CD14-positive monocyte (primary cell): ENCODE results near the gene COL26A1. TPM values are rescaled to one million over a fixed set of nuclear protein-coding genes. Genes with fewer than 3 reads are reported as not detected.

Experiments
- DNase-seq, 3 donors: peaks; one replicate each; pipeline ENCODE4 v3.0.0-alpha.2; 2011 to 2022
- H2AFZ ChIP-seq: 2 replicates; pipeline ENCODE4 v1.6.0; 2012; ENCODE audit warnings: mild to moderate bottlenecking, low read depth, low read length, inconsistent platforms; ENCODE audit not compliant: insufficient read depth, poor library complexity, severe bottlenecking
- H3K27ac ChIP-seq, 2 donors: 1 replicate in 1 of 2; 2 replicates in 1 of 2; pipeline ENCODE4 v1.5.1; 2012 to 2013; ENCODE audit warnings: low read length in 2 of 2, control low read depth in 1 of 2, inconsistent platforms in 1 of 2, low read depth in 1 of 2, mild to moderate bottlenecking in 1 of 2
- H3K27me3 ChIP-seq, 2 donors: one replicate each; pipeline versions ENCODE4 v1.6.0 to v1.6.1; 2011 to 2013; ENCODE audit warnings: low read length in 2 of 2; ENCODE audit not compliant: control insufficient read depth in 2 of 2, insufficient read depth in 2 of 2
- H3K36me3 ChIP-seq, 2 donors: replicated peaks in 1 of 2; 1 replicate in 1 of 2; 2 replicates in 1 of 2; pipeline versions ENCODE4 v1.5.1 to v1.6.1; 2012 to 2013; ENCODE audit warnings: low read length in 2 of 2, control low read depth in 1 of 2, inconsistent platforms in 1 of 2, mild to moderate bottlenecking in 1 of 2; ENCODE audit not compliant: insufficient read depth in 2 of 2, control insufficient read depth in 1 of 2
- H3K4me1 ChIP-seq, 2 donors: 1 replicate in 1 of 2; 2 replicates in 1 of 2; pipeline versions ENCODE4 v1.5.1 to v1.6.1; 2012 to 2013; ENCODE audit warnings: low read length in 2 of 2, control low read depth in 1 of 2, inconsistent platforms in 1 of 2, mild to moderate bottlenecking in 1 of 2, moderate library complexity in 1 of 2; ENCODE audit not compliant: insufficient read depth in 2 of 2, control insufficient read depth in 1 of 2
- H3K4me2 ChIP-seq: replicated peaks from 2 replicates; pipeline ENCODE3; 2012; ENCODE audit warnings: low read length, moderate library complexity, mild to moderate bottlenecking; ENCODE audit not compliant: poor library complexity, severe bottlenecking; ENCODE audit errors: extremely low read depth
- H3K4me3 ChIP-seq, 3 experiments: fragments of 200-600 bp in 1 of 3; sonication (generic) in 1 of 3; replicated peaks in 1 of 3; 1 replicate in 2 of 3; 2 replicates in 1 of 3; pipeline ENCODE4 v1.5.1; 2011 to 2013; ENCODE audit warnings: low read length in 3 of 3, mild to moderate bottlenecking in 3 of 3, control low read depth in 2 of 3, low read depth in 2 of 3, inconsistent platforms in 1 of 3, moderate library complexity in 1 of 3
- H3K79me2 ChIP-seq: 2 replicates; pipeline ENCODE4 v1.6.0; 2012; ENCODE audit warnings: mild to moderate bottlenecking, control low read depth, inconsistent platforms, low read length, moderate library complexity; ENCODE audit not compliant: insufficient read depth
- H3K9ac ChIP-seq: 2 replicates; pipeline ENCODE4 v1.6.0; 2017; ENCODE audit warnings: low read length, mild to moderate bottlenecking; ENCODE audit not compliant: insufficient read depth, poor library complexity, severe bottlenecking
- H3K9me3 ChIP-seq, 2 donors: replicated peaks in 1 of 2; 1 replicate in 1 of 2; 2 replicates in 1 of 2; pipeline versions ENCODE4 v1.5.1 to v1.6.1; 2012 to 2013; ENCODE audit warnings: low read length in 2 of 2, control low read depth in 1 of 2; ENCODE audit not compliant: control insufficient read depth in 1 of 2, insufficient read depth in 1 of 2
- H4K20me1 ChIP-seq: 2 replicates; pipeline ENCODE4 v1.6.0; 2012; ENCODE audit warnings: mild to moderate bottlenecking, low read length, control low read depth, moderate library complexity; ENCODE audit not compliant: insufficient read depth
- H3K27ac Mint-ChIP-seq, 7 donors: one replicate each; pipeline ENCODE4 v1.8.0; 2020; ENCODE audit warnings: mild to moderate bottlenecking in 7 of 7, mixed read lengths in 7 of 7, moderate library complexity in 6 of 7, inconsistent platforms in 2 of 7
- H3K27me3 Mint-ChIP-seq, 3 donors: one replicate each; pipeline ENCODE4 v1.8.0; 2021 to 2022; ENCODE audit warnings: low read depth in 3 of 3, mild to moderate bottlenecking in 3 of 3, mixed read lengths in 3 of 3, moderate library complexity in 3 of 3, inconsistent platforms in 1 of 3
- H3K36me3 Mint-ChIP-seq, 2 donors: one replicate each; pipeline ENCODE4 v1.8.0; 2020; ENCODE audit warnings: mixed read lengths in 2 of 2, inconsistent platforms in 1 of 2, mild to moderate bottlenecking in 1 of 2
- H3K4me1 Mint-ChIP-seq: one replicate; pipeline ENCODE4 v1.8.0; 2020; ENCODE audit warnings: mild to moderate bottlenecking, mixed read lengths
- H3K4me3 Mint-ChIP-seq, 2 donors: one replicate each; pipeline ENCODE4 v1.8.0; 2020; ENCODE audit warnings: mild to moderate bottlenecking in 2 of 2, mixed read lengths in 2 of 2, moderate library complexity in 1 of 2
- H3K9me3 Mint-ChIP-seq, 7 donors: one replicate each; pipeline ENCODE4 v1.8.0; 2020 to 2022; ENCODE audit warnings: mixed read lengths in 7 of 7, mild to moderate bottlenecking in 6 of 7, moderate library complexity in 6 of 7, inconsistent platforms in 2 of 7
- WGBS: methylation state at CpG from one replicate; pipeline ENCODE4 v1.1.5; 2013; ENCODE audit warnings: missing lambda C conversion rate; ENCODE audit not compliant: insufficient coverage; 5-methylcytosine and 5-hydroxymethylcytosine counted together
- intact Hi-C, 2 donors: fragments of 100-400 bp; cut with micrococcal nuclease; formaldehyde crosslinking; loops; one replicate each; pipeline versions ENCODE4 v1.15.0 to v1.15.1; 2023
- polyA plus RNA-seq, 3 donors: library from polyadenylated mRNA; depleted of rRNA in 1 of 3; unstranded in 2 of 3; stranded (reverse) in 1 of 3; fragments of 300-500 nt in 2 of 3; fragments of >200 nt in 1 of 3; fragmentation: Illumina TruSeq in 2 of 3; gene quantifications; 1 replicate in 2 of 3; 2 replicates in 1 of 3; pipeline ENCODE4 v1.2.3, GENCODE V29; 2012 to 2021
- TF ChIP-seq, protein P1 (sequence below): fragments of 200-600 bp; IDR thresholded peaks from one replicate; pipeline ENCODE4 v1.8.0; 2022; ENCODE audit warnings: antibody characterized with exemption, mild to moderate bottlenecking

COL26A1 gene
- polyA plus RNA-seq, 3 donors: not detected

DNA sequence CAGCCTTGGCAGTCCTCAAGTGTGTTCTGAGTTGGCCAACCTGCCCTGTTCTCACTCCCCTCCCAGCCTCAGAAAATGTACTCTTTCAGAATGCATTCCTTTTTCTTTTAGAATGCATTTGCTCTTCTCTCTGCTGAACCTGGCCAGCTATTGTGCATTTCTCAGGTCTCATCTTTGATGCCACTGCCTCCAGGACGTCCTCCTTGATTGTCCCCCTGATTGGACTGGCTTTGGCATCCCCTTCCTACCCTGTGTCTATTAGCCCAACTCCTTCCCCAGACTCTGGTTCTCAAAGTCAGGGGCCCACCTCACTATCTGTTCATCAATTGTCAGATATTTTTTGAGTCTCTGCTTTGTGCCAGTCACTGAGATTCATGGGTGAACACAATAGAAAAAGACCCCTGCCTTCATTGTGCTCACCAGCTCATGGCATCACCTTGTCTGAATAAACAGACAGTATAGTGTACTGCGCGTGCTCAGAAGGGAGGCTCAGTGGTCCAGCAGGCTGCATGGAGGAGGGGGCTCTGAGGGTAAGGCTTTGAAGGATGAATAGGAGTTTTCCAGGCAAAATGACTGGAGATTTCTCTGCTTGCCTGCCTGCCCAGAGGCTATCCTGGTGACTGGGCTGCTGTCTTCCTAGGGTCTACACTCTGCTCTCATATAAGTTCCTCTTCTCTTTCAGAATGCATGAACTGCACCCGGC is 169.9 kb downstream of the COL26A1 start:
- no peak overlapping the region for H3K4me3 Mint-ChIP-seq
- no peak overlapping the region for H3K4me2 ChIP-seq
- peak overlapping the region in 1 of 7 donors; percentile 74 for H3K27ac Mint-ChIP-seq
- peaks cover 0 to 5% (median 0%) of the 10 kb centered on the region in 7 donors for H3K9me3 Mint-ChIP-seq
- no peaks in the 10 kb centered on the region for H4K20me1 ChIP-seq
- no peak for DNase-seq
- H3K36me3 ChIP-seq: no peaks in the 10 kb centered on the region
- H3K27me3 ChIP-seq: no peaks in the 10 kb centered on the region
- peaks cover 2 to 10% (median 6%) of the 10 kb centered on the region in 3 donors for H3K27me3 Mint-ChIP-seq
- H3K79me2 ChIP-seq: no peaks in the 10 kb centered on the region
- no peaks in the 10 kb centered on the region for H3K9me3 ChIP-seq
- no peak overlapping the region for H2AFZ ChIP-seq
- TF ChIP-seq, protein P1, sequence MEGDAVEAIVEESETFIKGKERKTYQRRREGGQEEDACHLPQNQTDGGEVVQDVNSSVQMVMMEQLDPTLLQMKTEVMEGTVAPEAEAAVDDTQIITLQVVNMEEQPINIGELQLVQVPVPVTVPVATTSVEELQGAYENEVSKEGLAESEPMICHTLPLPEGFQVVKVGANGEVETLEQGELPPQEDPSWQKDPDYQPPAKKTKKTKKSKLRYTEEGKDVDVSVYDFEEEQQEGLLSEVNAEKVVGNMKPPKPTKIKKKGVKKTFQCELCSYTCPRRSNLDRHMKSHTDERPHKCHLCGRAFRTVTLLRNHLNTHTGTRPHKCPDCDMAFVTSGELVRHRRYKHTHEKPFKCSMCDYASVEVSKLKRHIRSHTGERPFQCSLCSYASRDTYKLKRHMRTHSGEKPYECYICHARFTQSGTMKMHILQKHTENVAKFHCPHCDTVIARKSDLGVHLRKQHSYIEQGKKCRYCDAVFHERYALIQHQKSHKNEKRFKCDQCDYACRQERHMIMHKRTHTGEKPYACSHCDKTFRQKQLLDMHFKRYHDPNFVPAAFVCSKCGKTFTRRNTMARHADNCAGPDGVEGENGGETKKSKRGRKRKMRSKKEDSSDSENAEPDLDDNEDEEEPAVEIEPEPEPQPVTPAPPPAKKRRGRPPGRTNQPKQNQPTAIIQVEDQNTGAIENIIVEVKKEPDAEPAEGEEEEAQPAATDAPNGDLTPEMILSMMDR: no peak
- peaks cover 4% of the 10 kb centered on the region for H3K4me1 Mint-ChIP-seq
- no peak overlapping the region for H3K9ac ChIP-seq
- H3K4me1 ChIP-seq: peaks cover 0 to 6% of the 10 kb centered on the region in 2 donors
- no peak overlapping the region for H3K27ac ChIP-seq
- no peak overlapping the region for H3K4me3 ChIP-seq
- intact Hi-C loops: no loop called here
- 97% methylated on average over 3 of the region's 4 CpGs for WGBS
- H3K36me3 Mint-ChIP-seq: no peaks in the 10 kb centered on the region

DNA sequence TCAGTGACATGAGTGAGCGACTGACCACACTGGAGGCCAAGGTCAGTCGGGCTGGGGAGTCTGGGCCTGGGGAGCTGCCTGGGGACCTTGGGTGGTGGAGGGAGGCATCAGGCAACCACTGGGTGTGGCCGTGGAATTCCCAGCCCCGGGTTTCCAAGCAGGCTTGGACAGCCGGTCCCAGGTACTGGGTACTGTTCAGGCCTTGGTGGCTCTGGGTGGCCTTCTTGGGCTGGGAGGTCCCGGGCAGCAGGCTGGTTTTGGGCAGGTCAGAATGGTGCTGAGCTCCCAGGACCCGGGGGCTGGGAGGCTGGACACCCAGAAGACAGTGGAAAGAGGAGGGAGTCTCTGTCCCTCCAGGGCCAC is 170.4 kb downstream of the COL26A1 start:
- H3K9me3 ChIP-seq: no peaks in the 10 kb centered on the region
- no peak overlapping the region for H3K4me2 ChIP-seq
- H3K36me3 ChIP-seq: no peaks in the 10 kb centered on the region
- H3K4me3 ChIP-seq: no peak overlapping the region
- Mint-ChIP-seq H3K9me3 (peaks cover 0 to 5% (median 0%) of the 10 kb centered on the region in 7 donors), H3K36me3 (no peaks in the 10 kb centered on the region), H3K4me3 (no peak overlapping the region), H3K27me3 (peaks cover 4 to 13% (median 6%) of the 10 kb centered on the region in 3 donors), H3K4me1 (peaks cover 4% of the 10 kb centered on the region), H3K27ac (no peak overlapping the region)
- H3K79me2 ChIP-seq: no peaks in the 10 kb centered on the region
- no peaks in the 10 kb centered on the region for H3K27me3 ChIP-seq
- H3K4me1 ChIP-seq: peaks cover 0 to 4% of the 10 kb centered on the region in 2 donors
- H2AFZ ChIP-seq: no peak overlapping the region
- no peak overlapping the region for H3K9ac ChIP-seq
- 96% methylated on average over 5 of the region's 7 CpGs for WGBS
- TF ChIP-seq, protein P1: no peak
- H3K27ac ChIP-seq: no peak overlapping the region
- intact Hi-C loops: no loop called here
- H4K20me1 ChIP-seq: no peaks in the 10 kb centered on the region
- DNase-seq: no peak
